ENCODE data around the gene FNDC3A. TPM values are rescaled to one million over a fixed set of nuclear protein-coding genes. Genes with fewer than 3 reads are reported as not detected.
"Not testable (repeated sequence)": the region's sequence is repeated elsewhere in the genome, so short reads cannot be mapped to it uniquely, and the experiment has no call there.

FNDC3A gene
- total RNA-seq, 1 donor from 2014 or later, result 69.3 TPM

DNA sequence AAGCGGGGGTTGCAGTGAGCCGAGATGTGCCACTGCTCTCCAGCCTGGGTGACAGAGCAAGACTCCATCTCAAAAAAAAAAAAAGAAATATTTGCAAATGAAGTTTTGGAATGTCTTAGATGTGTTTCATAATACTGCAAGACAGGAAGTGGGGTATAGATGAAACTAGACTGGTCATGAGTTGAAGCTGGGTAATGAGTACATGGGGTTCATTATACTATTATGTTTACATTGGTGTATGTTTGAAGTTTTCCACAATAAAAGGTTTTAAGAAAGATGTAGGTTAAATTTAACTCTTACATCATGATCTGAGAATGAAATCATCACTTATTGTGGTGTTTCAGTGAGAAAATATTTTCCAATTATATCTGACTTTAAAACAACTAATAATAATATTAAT, 19.0 kb downstream of the FNDC3A start:
- no peak overlapping the region for H3K9ac ChIP-seq
- H3K27me3 Mint-ChIP-seq (ENCODE audit: insufficient read depth, low read depth), result peaks cover 4% of the 10 kb centered on the region
- H3K4me1 Mint-ChIP-seq, result no peaks in the 10 kb centered on the region
- H3K27ac Mint-ChIP-seq, result no peak overlapping the region
- DNase-seq (ENCODE audit: low spot score), result no peak
- peaks cover 44% of the 10 kb centered on the region for H3K36me3 Mint-ChIP-seq
- peaks cover 20% of the 10 kb centered on the region for H3K79me2 ChIP-seq (ENCODE audit: low read depth)
- no peak overlapping the region for H2AFZ ChIP-seq (replicated peaks)
- H3K27ac ChIP-seq, result no peak overlapping the region
- TF ChIP-seq EZH2phosphoT487 (IDR thresholded peaks at IDR 0.05) (no peak), EZH2 (IDR thresholded peaks at IDR 0.05) (no peak)
- TF ChIP-seq, protein P1, sequence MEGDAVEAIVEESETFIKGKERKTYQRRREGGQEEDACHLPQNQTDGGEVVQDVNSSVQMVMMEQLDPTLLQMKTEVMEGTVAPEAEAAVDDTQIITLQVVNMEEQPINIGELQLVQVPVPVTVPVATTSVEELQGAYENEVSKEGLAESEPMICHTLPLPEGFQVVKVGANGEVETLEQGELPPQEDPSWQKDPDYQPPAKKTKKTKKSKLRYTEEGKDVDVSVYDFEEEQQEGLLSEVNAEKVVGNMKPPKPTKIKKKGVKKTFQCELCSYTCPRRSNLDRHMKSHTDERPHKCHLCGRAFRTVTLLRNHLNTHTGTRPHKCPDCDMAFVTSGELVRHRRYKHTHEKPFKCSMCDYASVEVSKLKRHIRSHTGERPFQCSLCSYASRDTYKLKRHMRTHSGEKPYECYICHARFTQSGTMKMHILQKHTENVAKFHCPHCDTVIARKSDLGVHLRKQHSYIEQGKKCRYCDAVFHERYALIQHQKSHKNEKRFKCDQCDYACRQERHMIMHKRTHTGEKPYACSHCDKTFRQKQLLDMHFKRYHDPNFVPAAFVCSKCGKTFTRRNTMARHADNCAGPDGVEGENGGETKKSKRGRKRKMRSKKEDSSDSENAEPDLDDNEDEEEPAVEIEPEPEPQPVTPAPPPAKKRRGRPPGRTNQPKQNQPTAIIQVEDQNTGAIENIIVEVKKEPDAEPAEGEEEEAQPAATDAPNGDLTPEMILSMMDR (IDR thresholded peaks at IDR 0.05), result no peak
- no peaks in the 10 kb centered on the region for H3K4me1 ChIP-seq
- no peak overlapping the region for H3K4me3 Mint-ChIP-seq
- H3K9me3 Mint-ChIP-seq, result peaks cover 41% of the 10 kb centered on the region
- no peaks in the 10 kb centered on the region for H3K27me3 ChIP-seq
- H3F3A ChIP-seq (ENCODE audit: low read depth), result no peaks in the 10 kb centered on the region
- no peaks in the 10 kb centered on the region for H3K36me3 ChIP-seq
- H4K20me1 ChIP-seq (ENCODE audit: low read depth), result no peaks in the 10 kb centered on the region
- no peak overlapping the region for H3K4me3 ChIP-seq
- H3K9me3 ChIP-seq (ENCODE audit: low read depth), result no peaks in the 10 kb centered on the region
- no peak overlapping the region for H3K4me2 ChIP-seq

DNA sequence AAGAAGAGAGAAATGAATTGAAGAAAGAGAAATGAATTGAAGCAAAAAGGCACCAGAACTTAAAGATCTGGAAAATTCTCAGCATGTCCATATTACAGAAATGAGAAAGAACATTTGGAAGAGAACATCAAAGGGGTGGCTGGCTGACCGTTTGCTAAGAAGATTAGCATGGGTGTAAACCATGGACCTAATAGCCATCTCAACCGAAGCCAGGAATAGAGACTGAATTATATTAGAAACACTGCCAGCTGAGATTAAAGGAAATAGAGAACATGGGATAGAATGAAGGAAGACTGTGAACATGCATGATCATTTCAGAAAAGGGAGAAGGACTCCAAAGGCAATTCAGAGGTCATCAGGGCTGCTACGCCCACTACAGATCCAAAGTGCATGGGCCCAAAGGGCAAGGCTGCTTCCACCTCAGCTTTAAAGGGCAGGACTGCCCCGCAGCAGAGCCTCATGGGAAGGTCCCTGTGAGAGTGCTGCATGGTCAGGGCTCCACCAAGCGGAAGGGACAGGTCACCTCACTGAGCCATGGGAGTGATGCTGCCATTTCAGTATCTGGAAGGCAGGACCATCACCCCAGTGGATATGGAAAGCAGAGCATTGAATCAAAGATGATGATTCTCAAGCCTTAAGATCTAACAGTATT, 23.1 kb downstream of the FNDC3A start:
- peaks cover 48% of the 10 kb centered on the region for H3K9me3 Mint-ChIP-seq
- no peaks in the 10 kb centered on the region for H3F3A ChIP-seq (ENCODE audit: low read depth)
- H3K79me2 ChIP-seq (ENCODE audit: low read depth), result peaks cover 12% of the 10 kb centered on the region
- no peaks in the 10 kb centered on the region for H3K27me3 ChIP-seq
- no peak for TF ChIP-seq EZH2 (IDR thresholded peaks at IDR 0.05)
- TF ChIP-seq EZH2phosphoT487 (IDR thresholded peaks at IDR 0.05), result no peak
- TF ChIP-seq, protein P1 (IDR thresholded peaks at IDR 0.05), result no peak
- no peaks in the 10 kb centered on the region for H3K4me1 Mint-ChIP-seq
- no peak overlapping the region for H3K4me2 ChIP-seq
- H3K27ac Mint-ChIP-seq, result no peak overlapping the region
- H3K36me3 ChIP-seq, result no peaks in the 10 kb centered on the region
- no peak overlapping the region for H3K4me3 ChIP-seq
- no peak overlapping the region for H3K9ac ChIP-seq
- H3K9me3 ChIP-seq (ENCODE audit: low read depth), result no peaks in the 10 kb centered on the region
- no peak for DNase-seq (ENCODE audit: low spot score)
- no peak overlapping the region for H2AFZ ChIP-seq (replicated peaks)
- no peaks in the 10 kb centered on the region for H3K4me1 ChIP-seq
- no peak overlapping the region for H3K4me3 Mint-ChIP-seq
- H3K36me3 Mint-ChIP-seq, result peaks cover 43% of the 10 kb centered on the region
- H3K27ac ChIP-seq, result no peak overlapping the region
- H3K27me3 Mint-ChIP-seq (ENCODE audit: insufficient read depth, low read depth), result no peaks in the 10 kb centered on the region
- no peaks in the 10 kb centered on the region for H4K20me1 ChIP-seq (ENCODE audit: low read depth)

DNA sequence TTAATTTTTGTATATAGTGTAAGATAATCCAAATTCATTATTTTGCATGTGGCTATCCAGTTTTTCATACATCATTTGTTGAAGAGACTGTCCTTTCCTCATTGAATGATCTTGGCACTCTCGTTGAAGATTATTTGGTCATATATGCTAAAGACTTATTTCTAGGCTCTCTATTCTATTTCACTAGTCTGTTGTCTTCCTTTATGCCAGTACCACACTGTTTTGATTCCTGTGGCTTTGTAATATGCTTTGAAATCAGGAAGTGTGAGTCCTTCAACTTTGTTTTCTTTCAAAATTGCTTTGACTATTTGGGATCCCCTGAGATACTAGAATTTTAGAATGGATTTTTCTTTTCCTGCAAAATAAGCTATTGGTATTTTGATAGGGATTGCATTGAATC, 24.5 kb downstream of the FNDC3A start:
- no peak for DNase-seq (ENCODE audit: low spot score)
- Histone ChIP-seq H3K9ac (no peak overlapping the region), H3K4me3 (no peak overlapping the region), H4K20me1 (ENCODE audit: low read depth) (no peaks in the 10 kb centered on the region), H3K4me2 (no peak overlapping the region), H2AFZ (replicated peaks) (no peak overlapping the region), H3K27me3 (no peaks in the 10 kb centered on the region), H3K36me3 (no peaks in the 10 kb centered on the region), H3F3A (ENCODE audit: low read depth) (no peaks in the 10 kb centered on the region), H3K79me2 (ENCODE audit: low read depth) (peaks cover 11% of the 10 kb centered on the region), H3K4me1 (peaks cover 5% of the 10 kb centered on the region), H3K27ac (no peak overlapping the region), H3K9me3 (ENCODE audit: low read depth) (no peaks in the 10 kb centered on the region)
- H3K36me3 Mint-ChIP-seq, result peaks cover 43% of the 10 kb centered on the region
- no peak overlapping the region for H3K4me3 Mint-ChIP-seq
- H3K27me3 Mint-ChIP-seq (ENCODE audit: insufficient read depth, low read depth), result no peaks in the 10 kb centered on the region
- peaks cover 48% of the 10 kb centered on the region for H3K9me3 Mint-ChIP-seq
- no peaks in the 10 kb centered on the region for H3K4me1 Mint-ChIP-seq
- H3K27ac Mint-ChIP-seq, result no peak overlapping the region
- TF ChIP-seq EZH2 (IDR thresholded peaks at IDR 0.05), result no peak
- TF ChIP-seq, protein P1 (IDR thresholded peaks at IDR 0.05), result no peak

DNA sequence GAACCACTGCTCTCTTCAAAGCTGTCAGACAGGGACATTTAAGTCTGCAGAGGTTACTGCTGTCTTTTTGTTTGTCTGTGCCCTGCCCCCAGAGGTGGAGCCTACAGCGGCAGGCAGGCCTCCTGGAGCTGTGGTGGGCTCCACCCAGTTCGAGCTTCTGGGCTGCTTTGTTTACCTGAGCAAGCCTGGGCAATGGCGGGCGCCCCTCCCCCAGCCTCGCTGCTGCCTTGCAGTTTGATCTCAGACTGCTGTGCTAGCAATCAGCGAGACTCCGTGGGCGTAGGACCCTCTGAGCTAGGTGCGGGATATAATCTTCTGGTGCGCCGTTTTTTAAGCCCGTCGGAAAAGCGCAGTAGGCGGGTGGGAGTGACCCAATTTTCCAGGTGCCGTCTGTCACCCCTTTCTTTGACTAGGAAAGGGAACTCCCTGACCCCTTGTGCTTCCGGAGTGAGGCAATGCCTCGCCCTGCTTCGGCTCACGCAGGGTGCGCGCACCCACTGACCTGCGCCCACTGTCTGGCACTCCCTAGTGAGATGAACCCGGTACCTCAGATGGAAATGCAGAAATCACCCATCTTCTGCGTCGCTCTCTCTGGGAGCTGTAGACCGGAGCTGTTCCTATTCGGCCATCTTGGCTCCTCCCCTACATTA, 43.4 kb downstream of the FNDC3A start:
- H3K4me3 Mint-ChIP-seq; DNase-seq (ENCODE audit: low spot score); H3K4me2 ChIP-seq; H3K79me2 ChIP-seq (ENCODE audit: low read depth); H3F3A ChIP-seq (ENCODE audit: low read depth); H3K4me1 ChIP-seq; H3K9me3 ChIP-seq (ENCODE audit: low read depth); H3K27ac Mint-ChIP-seq; H3K9ac ChIP-seq; H3K27me3 Mint-ChIP-seq (ENCODE audit: insufficient read depth, low read depth); H4K20me1 ChIP-seq (ENCODE audit: low read depth); H3K27me3 ChIP-seq; H3K4me3 ChIP-seq; H2AFZ ChIP-seq (replicated peaks); H3K27ac ChIP-seq; H3K4me1 Mint-ChIP-seq: not testable (repeated sequence)
- peaks cover 17% of the 10 kb centered on the region for H3K36me3 ChIP-seq
- Mint-ChIP-seq H3K9me3 (peaks cover 29% of the 10 kb centered on the region), H3K36me3 (peaks cover 32% of the 10 kb centered on the region)

Measured in neural progenitor cell (in vitro differentiated cells).